K562 (cell line): ENCODE data around the gene FZD10. TPM values are rescaled to one million over a fixed set of nuclear protein-coding genes. Genes with fewer than 3 reads are reported as not detected.

Source experiments
- ATAC-seq: fragments of 200-7000 bp; cut with Tn5 transposase; 3 replicates; pipeline ENCODE4 v1.9.1; 2020; ENCODE audit warnings: moderate library complexity
- BruUV-seq: library from RNA; stranded (reverse); fragments of 400-500 nt; replicated peaks from 2 replicates; lab custom pipeline; 2021; lab: Mats Ljungman, UMichigan
- CTCF ChIA-PET: fragments of 300-600 bp; formaldehyde crosslinking; extraction: SDS; loops from one replicate; lab custom pipeline; 2021; ENCODE audit warnings: low intra/inter-chr PET ratio; lab: Yijun Ruan, JAX
- POLR2A ChIA-PET: fragments of 300-600, 350-650 bp; sonication (Branson Sonifier 250); formaldehyde crosslinking; extraction: SDS; loops from one replicate; lab custom pipeline; 2021; ENCODE audit warnings: antibody characterized with exemption, inconsistent platforms; lab: Yijun Ruan, JAX
- DNase-seq, 4 experiments: peaks; one replicate each; pipeline versions ENCODE4 v3.0.0 to v3.0.0-alpha.2; 2011 to 2018; ENCODE audit warnings: low spot score in 3 of 4, mixed read lengths in 3 of 4; ENCODE audit errors: extremely low read depth in 1 of 4
- FAIRE-seq: peaks from 2 replicates; lab custom pipeline; 2011; peaks lifted over from hg19 to GRCh38; lab: Jason Lieb, UNC
- H2AFZ ChIP-seq: 2 replicates; pipeline ENCODE4 v1.6.0; 2011; ENCODE audit warnings: low read depth, low read length, control low read depth, inconsistent platforms
- H3K27ac ChIP-seq: fragments of 200-600 bp; 3 replicates; pipeline ENCODE4 v1.8.0; 2011; ENCODE audit warnings: low read depth, mild to moderate bottlenecking, control low read depth, inconsistent platforms, low read length, moderate library complexity, mixed read lengths; ENCODE audit errors: extremely low read depth
- H3K27me3 ChIP-seq, 2 experiments: fragments of 300-600 bp in 1 of 2; 2 replicates in 1 of 2; 3 replicates in 1 of 2; pipeline versions ENCODE4 v1.6.0 to v1.8.0; 2011; ENCODE audit warnings: inconsistent platforms in 2 of 2, low read length in 2 of 2, mild to moderate bottlenecking in 1 of 2, mixed read lengths in 1 of 2, moderate library complexity in 1 of 2; ENCODE audit not compliant: control insufficient read depth in 2 of 2, insufficient read depth in 2 of 2
- H3K36me3 ChIP-seq: fragments of 300-600 bp; 3 replicates; pipeline ENCODE4 v1.8.0; 2011; ENCODE audit warnings: mild to moderate bottlenecking, low read length, inconsistent platforms; ENCODE audit not compliant: control insufficient read depth, insufficient read depth
- H3K4me1 ChIP-seq, 2 experiments: fragments of 200-600 bp in 1 of 2; replicated peaks in 1 of 2; 2 replicates in 1 of 2; 3 replicates in 1 of 2; pipeline versions ENCODE4 v1.5.1 to v1.8.0; 2011; ENCODE audit warnings: inconsistent platforms in 2 of 2, low read length in 2 of 2, mild to moderate bottlenecking in 1 of 2, mixed read lengths in 1 of 2, moderate library complexity in 1 of 2; ENCODE audit not compliant: control insufficient read depth in 2 of 2, insufficient read depth in 2 of 2
- H3K4me2 ChIP-seq: 2 replicates; pipeline ENCODE4 v1.6.1; 2011; ENCODE audit warnings: low read length, control low read depth, inconsistent platforms, mixed read lengths; ENCODE audit not compliant: insufficient read depth
- H3K4me3 ChIP-seq: fragments of 200-600 bp; sonication (generic), shearing (Covaris generic); 2 replicates; pipeline ENCODE4 v1.5.1; 2016; ENCODE audit warnings: control low read depth, inconsistent platforms
- H3K79me2 ChIP-seq: fragments of 200-600 bp; 3 replicates; pipeline ENCODE4 v1.8.0; 2011; ENCODE audit warnings: low read length, inconsistent platforms; ENCODE audit not compliant: control insufficient read depth, insufficient read depth
- H3K9ac ChIP-seq, 2 experiments: 2 replicates each; pipeline versions ENCODE4 v1.6.0 to v1.6.1; 2011; ENCODE audit warnings: low read depth in 2 of 2, low read length in 2 of 2, control low read depth in 1 of 2, inconsistent platforms in 1 of 2, mild to moderate bottlenecking in 1 of 2, mixed read lengths in 1 of 2; ENCODE audit not compliant: insufficient read depth in 1 of 2
- H3K9me1 ChIP-seq: one replicate; pipeline ENCODE4 v1.6.0; 2011; ENCODE audit warnings: inconsistent platforms, mild to moderate bottlenecking, low read length, moderate library complexity; ENCODE audit not compliant: control insufficient read depth, insufficient read depth
- H3K9me3 ChIP-seq: replicated peaks from 2 replicates; pipeline ENCODE4 v1.5.1; 2011; ENCODE audit warnings: low read depth, low read length, inconsistent platforms; ENCODE audit not compliant: control insufficient read depth, insufficient read depth
- H4K20me1 ChIP-seq: replicated peaks from 2 replicates; pipeline ENCODE4 v1.6.1; 2011; ENCODE audit warnings: low read length, inconsistent platforms, mixed read lengths; ENCODE audit not compliant: control insufficient read depth, insufficient read depth
- ETV1 ChIP-seq: fragments of 450-650 bp; conservative IDR thresholded peaks from 2 replicates; pipeline ENCODE4 v1.6.1; 2016; ENCODE audit warnings: missing genetic modification characterization, control low read depth, low read depth, missing compliant biosample characterization
- JUN ChIP-seq, 2 experiments: sonication (generic) in 1 of 2; formaldehyde crosslinking in 1 of 2; IDR thresholded peaks; 2 replicates each; pipeline versions ENCODE4 v1.6.1 to v1.8.0; 2012 to 2022; ENCODE audit warnings: borderline replicate concordance in 2 of 2, mild to moderate bottlenecking in 2 of 2, improper control_type of control experiment in 1 of 2, low read depth in 1 of 2, low read length in 1 of 2, missing genetic modification reagents in 1 of 2
- NCOA4 ChIP-seq: fragments of 450-650 bp; IDR thresholded peaks from 2 replicates; pipeline ENCODE4 v1.6.1; 2018; ENCODE audit warnings: mild to moderate bottlenecking; ENCODE audit not compliant: partially characterized antibody
- NEUROD1 ChIP-seq: fragments of 150-350 bp; IDR thresholded peaks from 2 replicates; pipeline ENCODE4 v1.6.1; 2014; ENCODE audit warnings: borderline replicate concordance, low read length, low read depth; ENCODE audit not compliant: partially characterized antibody
- NFXL1 ChIP-seq: fragments of 450-650 bp; formaldehyde crosslinking; IDR thresholded peaks from 2 replicates; pipeline ENCODE4 v1.4.0; 2021; ENCODE audit warnings: mild to moderate bottlenecking
- SLC30A9 ChIP-seq: fragments of 250-450 bp; sonication (Bioruptor Pico); IDR thresholded peaks from 2 replicates; pipeline ENCODE4 v1.8.0; 2022; ENCODE audit warnings: mild to moderate bottlenecking, moderate library complexity
- SOX6 ChIP-seq: fragments of 450-650 bp; IDR thresholded peaks from 2 replicates; pipeline ENCODE4 v1.6.1; 2014; ENCODE audit warnings: mild to moderate bottlenecking
- SREBF2 ChIP-seq: sonication (generic); formaldehyde crosslinking; IDR thresholded peaks from 2 replicates; pipeline ENCODE4 v1.4.0; 2020; ENCODE audit warnings: mild to moderate bottlenecking, missing genetic modification reagents
- TARDBP ChIP-seq: fragments of 450-650 bp; IDR thresholded peaks from 2 replicates; pipeline ENCODE4 v1.6.1; 2016
- THRAP3 ChIP-seq: fragments of 450-650 bp; IDR thresholded peaks from 2 replicates; pipeline ENCODE4 v1.6.1; 2016; ENCODE audit warnings: mild to moderate bottlenecking, inconsistent platforms, borderline replicate concordance
- ZNF140 ChIP-seq: fragments of 250-450 bp; sonication (Bioruptor Pico); IDR thresholded peaks from 2 replicates; pipeline ENCODE4 v1.8.0; 2021; ENCODE audit warnings: moderate library complexity, mild to moderate bottlenecking, inconsistent platforms
- ZNF57 ChIP-seq: fragments of 450-650 bp; formaldehyde crosslinking; IDR thresholded peaks from 2 replicates; pipeline ENCODE4 v1.4.0; 2020; ENCODE audit warnings: mild to moderate bottlenecking, moderate library complexity
- ZNF780A ChIP-seq: fragments of 250-450 bp; sonication (Bioruptor Pico); IDR thresholded peaks from 2 replicates; pipeline ENCODE4 v1.5.0; 2021; ENCODE audit warnings: mild to moderate bottlenecking
- WGBS: fragments of 100-300 bp; shearing (Covaris generic); methylation state at CpG from one replicate; pipeline ENCODE4 v1.1.6; 2016; ENCODE audit warnings: low coverage, mixed read lengths; ENCODE audit not compliant: insufficient coverage; ENCODE audit errors: missing lambda C conversion rate; 5-methylcytosine and 5-hydroxymethylcytosine counted together
- in situ Hi-C: fragments of 300-500 bp; cut with MboI; formaldehyde crosslinking; loops from 4 replicates; pipeline ENCODE4 v1.15.0; 2018; ENCODE audit warnings: inconsistent platforms, mixed read lengths
- intact Hi-C: fragments of 100-400 bp; cut with micrococcal nuclease; formaldehyde crosslinking; loops from 2 replicates; pipeline ENCODE4 v1.14.2; 2022
- polyA plus RNA-seq, 8 experiments: library from polyadenylated mRNA; depleted of rRNA in 4 of 8; stranded (reverse) in 5 of 8; unstranded in 3 of 8; fragments of >200 nt; fragmentation: Nextera tagmentation in 2 of 8; fragmentation: Illumina TruSeq in 1 of 8; extraction: Ambion mirVana in 2 of 8; extraction: Trizol in 1 of 8; gene quantifications; 2 replicates each; pipeline versions ENCODE4 v1.2.1 to v1.2.3, GENCODE V29; 2011 to 2014; ENCODE audit warnings: inconsistent platforms in 1 of 8, missing spikeins in 1 of 8
- total RNA-seq, 7 experiments: library from RNA; depleted of rRNA in 6 of 7; stranded (reverse); fragments of >200 nt in 6 of 7; fragmentation: Illumina TruSeq in 2 of 7; extraction: Trizol in 2 of 7; gene quantifications; 2 replicates each; pipeline versions ENCODE4 v1.2.1 to v1.2.3, GENCODE V29; 2011 to 2021; ENCODE audit warnings: low replicate concordance in 1 of 7
- TF ChIP-seq, protein P1 (sequence below): fragments of 450-650 bp; formaldehyde crosslinking; IDR thresholded peaks from 2 replicates; pipeline ENCODE4 v1.4.0; 2022; ENCODE audit warnings: missing genetic modification characterization

The FZD10 gene
- total and polyA plus RNA-seq, 9 of the 15 experiments (the other 6 are each of a cell fraction or from before 2014, with no cell fraction given) = not detected

DNA sequence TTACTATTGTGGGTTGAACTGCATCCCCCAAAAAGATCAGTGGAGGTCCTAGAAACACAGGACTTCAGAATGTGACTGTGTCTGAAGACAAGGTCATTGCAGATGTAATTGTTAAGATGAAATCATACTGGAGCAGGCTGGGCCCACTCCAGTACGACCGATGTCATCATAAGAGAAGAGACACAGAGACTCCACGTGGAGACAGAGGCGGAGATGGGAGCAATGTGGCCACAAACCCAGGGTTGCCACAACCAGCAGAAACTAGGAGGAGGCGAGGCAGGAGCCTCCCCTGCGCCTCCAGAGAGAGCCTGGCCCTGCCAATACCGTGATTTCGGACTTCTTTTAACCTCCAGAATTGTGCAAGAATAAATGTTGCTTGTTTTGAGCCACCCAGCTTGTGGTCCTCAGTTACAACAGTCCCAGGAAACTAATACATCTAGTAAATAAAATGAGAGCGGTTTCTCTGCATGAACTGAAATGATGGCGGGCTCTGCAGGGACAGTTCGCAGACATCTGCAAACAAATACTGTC lies 25.7 kb upstream of the FZD10 start:
- TF ChIP-seq ZNF140 (CRISPR knock-in tag) = no peak
- no peaks in the 10 kb centered on the region for H3K9me1 ChIP-seq
- DNase-seq (no peak), ATAC-seq (no peak), FAIRE-seq (no peak)
- BruUV-seq = no TSS peak
- CTCF ChIA-PET = no interaction called here
- intact Hi-C loops (no loop called here), in situ Hi-C loops (no loop called here)
- H3K9ac ChIP-seq = no peak overlapping the region
- no peak overlapping the region for H2AFZ ChIP-seq
- H3K79me2 ChIP-seq = no peaks in the 10 kb centered on the region
- H4K20me1 ChIP-seq = peaks cover 5% of the 10 kb centered on the region; the same call in 1 of the 2 replicates
- no peak overlapping the region for H3K4me3 ChIP-seq
- POLR2A ChIA-PET = no interaction called here
- H3K27ac ChIP-seq = no peak overlapping the region
- H3K9me3 ChIP-seq = no peaks in the 10 kb centered on the region
- H3K4me2 ChIP-seq = no peak overlapping the region
- no peaks in the 10 kb centered on the region for H3K36me3 ChIP-seq
- H3K4me1 ChIP-seq = no peaks in the 10 kb centered on the region
- H3K27me3 ChIP-seq = peaks cover 6 to 76% of the 10 kb centered on the region in 2 experiments; a peak in 3 of 5 replicates
- 0% methylated on average over 11 of the region's 11 CpGs for WGBS

DNA sequence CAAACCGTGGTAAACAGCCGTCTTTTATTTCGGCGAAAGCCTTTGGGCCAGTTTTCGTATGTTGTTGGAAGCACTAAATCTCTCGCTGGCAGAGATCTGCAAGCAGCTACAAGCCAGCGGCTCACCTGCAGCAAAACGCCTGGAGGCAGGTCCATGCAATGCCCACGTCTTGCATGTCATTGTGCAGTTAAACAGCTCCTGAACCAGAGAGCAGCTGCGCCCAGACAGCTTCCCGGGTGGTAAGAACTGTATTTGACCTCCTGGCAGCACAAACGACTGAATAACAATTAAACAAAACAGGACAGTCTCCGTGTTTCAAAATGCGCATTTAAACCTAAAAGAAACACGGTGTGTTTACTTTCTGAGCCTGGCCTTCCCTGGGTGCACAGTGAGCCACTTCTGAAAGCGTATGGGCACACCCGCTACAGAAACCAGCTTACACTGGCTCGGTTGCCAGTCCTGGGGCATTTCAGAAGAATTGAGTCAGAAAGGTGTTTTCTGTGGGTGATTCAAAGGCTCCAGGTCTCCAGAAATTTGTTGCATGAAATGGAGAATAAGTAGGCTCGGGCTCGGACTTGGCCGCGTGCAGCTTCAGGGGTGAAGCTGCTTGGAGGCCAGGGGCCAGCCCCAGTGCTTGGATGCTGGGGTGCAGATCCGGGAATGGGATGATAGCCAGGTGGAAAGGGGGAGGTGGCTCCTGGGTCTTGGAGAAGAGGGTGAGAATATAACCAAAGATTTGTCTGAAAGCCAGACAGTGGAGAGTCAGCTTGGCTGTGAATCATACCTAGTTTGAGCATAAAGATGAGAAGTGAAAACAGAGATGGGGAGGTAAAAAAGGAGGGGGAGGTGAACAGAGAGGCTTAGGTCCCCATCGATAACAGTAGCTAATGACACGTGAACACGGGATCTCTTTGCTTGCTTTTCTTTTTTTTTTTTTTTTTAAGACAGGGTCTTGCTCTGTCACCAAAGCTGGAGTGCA lies 24.9 kb upstream of the FZD10 start:
- intact Hi-C loops (no loop called here), in situ Hi-C loops (no loop called here)
- Histone ChIP-seq H2AFZ (no peak overlapping the region), H3K9me3 (no peaks in the 10 kb centered on the region), H3K27ac (no peak overlapping the region), H3K4me2 (no peak overlapping the region), H3K79me2 (no peaks in the 10 kb centered on the region), H3K9me1 (no peaks in the 10 kb centered on the region), H3K36me3 (no peaks in the 10 kb centered on the region), H3K4me1 (no peaks in the 10 kb centered on the region), H3K9ac (no peak overlapping the region), H4K20me1 (peaks cover 6% of the 10 kb centered on the region; the same call in 1 of the 2 replicates), H3K27me3 (peaks cover 12 to 76% of the 10 kb centered on the region in 2 experiments; a peak in 4 of 5 replicates), H3K4me3 (no peak overlapping the region)
- ATAC-seq (no peak), FAIRE-seq (no peak), DNase-seq (no peak)
- WGBS = under 1% methylated on average over 25 of the region's 26 CpGs
- no TSS peak for BruUV-seq
- ChIA-PET POLR2A (no interaction called here), CTCF (no interaction called here)
- TF ChIP-seq NFXL1 (CRISPR knock-in tag) (no peak), TARDBP (no peak), SREBF2 (CRISPR knock-in tag) (no peak), JUN (IDR thresholded peaks at IDR 0.05; ENCODE audit: borderline replicate concordance, low read depth, low read length) (no peak), JUN (CRISPR knock-in tag; IDR thresholded peaks at IDR 0.05; ENCODE audit: borderline replicate concordance) (no peak), ZNF780A (CRISPR knock-in tag) (no peak), SLC30A9 (no peak), ETV1 (tag) (no peak), THRAP3 (no peak), ZNF57 (no peak), NCOA4 (no peak), NEUROD1 (no peak), SOX6 (no peak)
- TF ChIP-seq, protein P1, sequence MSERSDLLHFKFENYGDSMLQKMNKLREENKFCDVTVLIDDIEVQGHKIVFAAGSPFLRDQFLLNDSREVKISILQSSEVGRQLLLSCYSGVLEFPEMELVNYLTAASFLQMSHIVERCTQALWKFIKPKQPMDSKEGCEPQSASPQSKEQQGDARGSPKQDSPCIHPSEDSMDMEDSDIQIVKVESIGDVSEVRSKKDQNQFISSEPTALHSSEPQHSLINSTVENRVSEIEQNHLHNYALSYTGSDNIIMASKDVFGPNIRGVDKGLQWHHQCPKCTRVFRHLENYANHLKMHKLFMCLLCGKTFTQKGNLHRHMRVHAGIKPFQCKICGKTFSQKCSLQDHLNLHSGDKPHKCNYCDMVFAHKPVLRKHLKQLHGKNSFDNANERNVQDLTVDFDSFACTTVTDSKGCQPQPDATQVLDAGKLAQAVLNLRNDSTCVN (CRISPR knock-in tag) = no peak
